Keratinocyte (primary cell): ENCODE results near the gene ERMARD. TPM values are rescaled to one million over a fixed set of nuclear protein-coding genes. Genes with fewer than 3 reads are reported as not detected.

Experiments
- DNase-seq: peaks from one replicate; pipeline ENCODE4 v3.0.0-alpha.2; 2011; ENCODE audit warnings: low read depth, missing footprints, low spot score
- FAIRE-seq: peaks from 2 replicates; lab custom pipeline; 2011; peaks lifted over from hg19 to GRCh38; lab: Jason Lieb, UNC
- H2AFZ ChIP-seq: 2 replicates; pipeline ENCODE4 v1.6.0; 2012; ENCODE audit warnings: low read length, control low read depth, inconsistent platforms; ENCODE audit not compliant: control insufficient read depth
- H3K27ac ChIP-seq: 2 replicates; pipeline ENCODE4 v1.5.1; 2011; ENCODE audit warnings: low read length; ENCODE audit not compliant: control insufficient read depth, insufficient read depth
- H3K27me3 ChIP-seq: 3 replicates; pipeline ENCODE4 v1.6.0; 2011; ENCODE audit warnings: low read length; ENCODE audit not compliant: control insufficient read depth, insufficient read depth; ENCODE audit errors: extremely low read depth
- H3K36me3 ChIP-seq, 2 experiments: 2 replicates in 1 of 2; 3 replicates in 1 of 2; pipeline ENCODE4 v1.5.1; 2011; ENCODE audit warnings: low read length in 2 of 2, mild to moderate bottlenecking in 1 of 2; ENCODE audit not compliant: control insufficient read depth in 2 of 2, insufficient read depth in 2 of 2; ENCODE audit errors: extremely low read depth in 1 of 2
- H3K4me1 ChIP-seq: 3 replicates; pipeline ENCODE4 v1.5.1; 2011; ENCODE audit warnings: low read length; ENCODE audit not compliant: control insufficient read depth, insufficient read depth; ENCODE audit errors: extremely low read depth
- H3K4me2 ChIP-seq: 3 replicates; pipeline ENCODE4 v1.6.0; 2011; ENCODE audit warnings: low read depth, low read length; ENCODE audit not compliant: control insufficient read depth, insufficient read depth; ENCODE audit errors: extremely low read depth
- H3K4me3 ChIP-seq, 3 experiments: fragments of 200-600 bp in 1 of 3; sonication (generic) in 1 of 3; 2 replicates in 2 of 3; 3 replicates in 1 of 3; pipeline ENCODE4 v1.5.1; 2011 to 2016; ENCODE audit warnings: low read length in 3 of 3, mild to moderate bottlenecking in 3 of 3, control low read depth in 2 of 3, inconsistent platforms in 1 of 3, low read depth in 1 of 3, mixed read lengths in 1 of 3, mixed run types in 1 of 3, moderate library complexity in 1 of 3; ENCODE audit not compliant: control insufficient read depth in 2 of 3, insufficient read depth in 2 of 3; ENCODE audit errors: extremely low read depth in 1 of 3
- H3K79me2 ChIP-seq: 2 replicates; pipeline ENCODE4 v1.6.0; 2012; ENCODE audit warnings: low read length; ENCODE audit not compliant: control insufficient read depth, insufficient read depth
- H3K9ac ChIP-seq: 3 replicates; pipeline ENCODE4 v1.6.0; 2011; ENCODE audit warnings: low read length; ENCODE audit not compliant: control insufficient read depth, insufficient read depth; ENCODE audit errors: extremely low read depth
- H3K9me1 ChIP-seq: 3 replicates; pipeline ENCODE4 v1.6.0; 2011; ENCODE audit warnings: low read length; ENCODE audit not compliant: control insufficient read depth, insufficient read depth; ENCODE audit errors: extremely low read depth
- H3K9me3 ChIP-seq: 2 replicates; pipeline ENCODE4 v1.5.1; 2012; ENCODE audit warnings: low read depth, low read length; ENCODE audit not compliant: control insufficient read depth
- H4K20me1 ChIP-seq: 3 replicates; pipeline ENCODE4 v1.6.0; 2011; ENCODE audit warnings: low read length; ENCODE audit not compliant: control insufficient read depth, insufficient read depth; ENCODE audit errors: extremely low read depth
- CTCF ChIP-seq, 3 experiments: IDR thresholded peaks in 1 of 3; conservative IDR thresholded peaks in 1 of 3; optimal IDR thresholded peaks in 1 of 3; 2 replicates in 2 of 3; 3 replicates in 1 of 3; pipeline versions ENCODE3 to v1.5.1; 2011; ENCODE audit warnings: low read length in 3 of 3, mild to moderate bottlenecking in 3 of 3, moderate library complexity in 2 of 3, control low read depth in 1 of 3, inconsistent platforms in 1 of 3; ENCODE audit not compliant: insufficient read depth in 2 of 3; ENCODE audit errors: extremely low read depth in 1 of 3
- EZH2 ChIP-seq: IDR thresholded peaks from one replicate; pipeline ENCODE4 v1.6.1; 2012; ENCODE audit warnings: inconsistent platforms, mild to moderate bottlenecking, low read length, moderate library complexity
- dilution Hi-C: fragments of 300-500 bp; cut with MboI; formaldehyde crosslinking; loops from one replicate; pipeline ENCODE4 v1.7.0; 2020; ENCODE audit warnings: low sequenced_read_pairs; ENCODE audit not compliant: extremely low pct_ligation_motif_present
- polyA plus RNA-seq, 5 experiments: library from polyadenylated mRNA; depleted of rRNA in 3 of 5; stranded (reverse) in 3 of 5; stranded (forward) in 1 of 5; unstranded in 1 of 5; fragments of >200 nt; gene quantifications; 1 replicate in 1 of 5; 2 replicates in 3 of 5; 3 replicates in 1 of 5; pipeline versions ENCODE4 v1.2.1 to v1.2.3, GENCODE V29; 2011 to 2012; ENCODE audit warnings: missing spikeins in 2 of 5, low read depth in 1 of 5, low replicate concordance in 1 of 5

The ERMARD gene
- polyA plus RNA-seq, 1 donor (not counting 4 experiments of a cell fraction or from before 2014, with no cell fraction given), result 37.9 TPM

GRCh38 chr6:169808608-169808967 lies 57.2 kb downstream of the ERMARD start:
- dilution Hi-C loops, result no loop called here

GRCh38 chr6:169809386-169809785 lies 58.0 kb downstream of the ERMARD start:
- no peak for DNase-seq
- Histone ChIP-seq H3K79me2 (no peaks in the 10 kb centered on the region), H3K4me3 (no peak overlapping the region), H3K36me3 (no peaks in the 10 kb centered on the region), H3K27ac (no peak overlapping the region), H3K27me3 (peaks cover 2% of the 10 kb centered on the region), H3K9ac (no peak overlapping the region), H4K20me1 (no peaks in the 10 kb centered on the region), H3K4me1 (peaks cover 6% of the 10 kb centered on the region), H3K9me1 (no peaks in the 10 kb centered on the region), H3K9me3 (no peaks in the 10 kb centered on the region), H2AFZ (no peak overlapping the region), H3K4me2 (no peak overlapping the region)
- TF ChIP-seq EZH2 (no peak), CTCF (optimal IDR thresholded peaks at IDR 0.05 in 1 of 3, IDR thresholded peaks at IDR 0.05 in 1 of 3, conservative IDR thresholded peaks at IDR 0.05 in 1 of 3; ENCODE audit: extremely low read depth in 1 of 3, insufficient read depth in 2 of 3, low read length in 3 of 3) (no peak)
- FAIRE-seq, result no peak
- dilution Hi-C loops, result no loop called here

More at GRCh38 chr6:169808608-169808967, 57.2 kb downstream of the ERMARD start:
- H3K27ac ChIP-seq, result no peak overlapping the region
- H3K36me3 ChIP-seq, result no peaks in the 10 kb centered on the region
- H3K4me1 ChIP-seq, result peaks cover 6% of the 10 kb centered on the region
- no peak overlapping the region for H3K9ac ChIP-seq
- no peak overlapping the region for H3K4me2 ChIP-seq
- no peak for FAIRE-seq
- H3K27me3 ChIP-seq, result peaks cover 7% of the 10 kb centered on the region
- H2AFZ ChIP-seq, result no peak overlapping the region
- H3K4me3 ChIP-seq, result no peak overlapping the region
- no peak for DNase-seq
- H3K9me1 ChIP-seq, result no peaks in the 10 kb centered on the region
- no peaks in the 10 kb centered on the region for H3K79me2 ChIP-seq
- no peaks in the 10 kb centered on the region for H4K20me1 ChIP-seq
- TF ChIP-seq CTCF (optimal IDR thresholded peaks at IDR 0.05 in 1 of 3, IDR thresholded peaks at IDR 0.05 in 1 of 3, conservative IDR thresholded peaks at IDR 0.05 in 1 of 3; ENCODE audit: extremely low read depth in 1 of 3, insufficient read depth in 2 of 3, low read length in 3 of 3) (no peak), EZH2 (no peak)
- no peaks in the 10 kb centered on the region for H3K9me3 ChIP-seq
